ENCODE data around the gene LIN9.

- TF ChIP-seq CTCF (conservative IDR thresholded peaks at IDR 0.05 in 1 of 2, IDR thresholded peaks at IDR 0.05 in 1 of 2; ENCODE audit: low read depth in 1 of 2, low read length in 2 of 2) (no peak), EZH2 (IDR thresholded peaks at IDR 0.05; ENCODE audit: low read length, missing control alignments) (no peak)
These were observed 109.0 kb downstream of the LIN9 start for GRCh38 chr1:226199971-226200370.
